IMR-90 (cell line): ENCODE measurements around the gene GP5.

ENCODE experiments used
- CEBPB ChIP-seq: IDR thresholded peaks from 2 replicates; pipeline ENCODE4 v1.6.1; 2012; ENCODE audit warnings: low read depth, low read length, improper control_type of control experiment
- CTCF ChIP-seq: conservative IDR thresholded peaks from 2 replicates; pipeline ENCODE4 v1.5.1; 2012; ENCODE audit warnings: mild to moderate bottlenecking, low read depth, low read length, improper control_type of control experiment
- POLR2A ChIP-seq: IDR thresholded peaks from 2 replicates; pipeline ENCODE4 v1.6.1; 2012; ENCODE audit warnings: mild to moderate bottlenecking, low read depth, low read length
- RAD21 ChIP-seq: IDR thresholded peaks from 2 replicates; pipeline ENCODE4 v1.6.1; 2012; ENCODE audit warnings: low read length, improper control_type of control experiment
- USF2 ChIP-seq: fragments of 150-350 bp; IDR thresholded peaks from 2 replicates; pipeline ENCODE4 v1.6.1; 2017; ENCODE audit warnings: mild to moderate bottlenecking, antibody characterized with exemption, low read length, low read depth

GRCh38 chr3:194364652-194365434 is 34.2 kb downstream of the GP5 start:
- TF ChIP-seq CTCF (no peak), USF2 (peak; percentile 16; the same call in 1 of the 2 replicates), RAD21 (no peak), POLR2A (no peak), CEBPB (no peak)
